Esophagus mucosa (tissue), 1 donor: ENCODE data around the gene HIGD1C. TPM values are rescaled to one million over a fixed set of nuclear protein-coding genes. Genes with fewer than 3 reads are reported as not detected.
"Not testable (repeated sequence)": the region's sequence is repeated elsewhere in the genome, so short reads cannot be mapped to it uniquely, and the experiment has no call there.

Experiments used
- ATAC-seq: fragments of 200-7000 bp; cut with Tn5 transposase; one replicate; pipeline ENCODE4 v1.9.1; 2020
- total RNA-seq: library from RNA; stranded (reverse); gene quantifications from one replicate; pipeline ENCODE4 v1.2.4, GENCODE V29; 2023
- donor health status: DM: yes; HTN: yes; CAD: no.

HIGD1C gene
- total RNA-seq, 1 donor from 2014 or later: not detected

DNA sequence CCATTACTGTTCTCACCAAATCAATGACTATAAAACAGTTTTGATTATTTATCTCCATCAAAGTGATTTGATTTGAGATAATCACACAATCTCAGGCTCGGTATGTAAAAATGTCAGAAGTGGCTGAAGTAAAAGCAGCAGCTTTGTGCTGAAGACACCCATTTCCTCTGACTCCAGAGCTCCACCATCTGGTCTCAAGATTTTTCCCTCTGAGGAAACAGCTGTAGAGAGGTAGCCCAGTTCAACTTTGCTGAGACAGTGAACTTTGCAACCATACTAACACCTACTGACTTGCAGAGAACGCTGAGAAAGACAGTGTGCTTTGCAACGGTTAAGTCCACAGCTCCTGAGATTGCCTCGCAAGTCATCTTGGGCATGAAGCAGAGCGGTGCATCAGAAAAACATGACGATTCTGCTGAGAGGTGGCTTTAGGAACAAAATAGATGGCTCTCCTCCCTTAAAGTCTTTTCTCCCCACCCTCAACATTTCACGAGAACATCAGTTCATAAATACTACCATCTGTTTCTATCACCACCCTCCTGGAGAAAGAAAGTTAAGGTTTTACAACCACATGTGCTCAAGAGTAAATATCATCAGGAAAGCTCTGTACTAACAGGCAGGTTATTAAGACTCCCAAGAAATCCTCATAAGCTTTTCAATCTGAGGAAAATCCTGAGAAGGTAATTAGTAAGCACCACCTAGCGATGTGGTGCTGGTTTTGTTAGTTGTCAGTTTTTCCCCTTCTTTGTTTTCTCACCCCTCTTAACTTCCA lies 34.8 kb downstream of the HIGD1C start:
- ATAC-seq: peak; percentile 40

DNA sequence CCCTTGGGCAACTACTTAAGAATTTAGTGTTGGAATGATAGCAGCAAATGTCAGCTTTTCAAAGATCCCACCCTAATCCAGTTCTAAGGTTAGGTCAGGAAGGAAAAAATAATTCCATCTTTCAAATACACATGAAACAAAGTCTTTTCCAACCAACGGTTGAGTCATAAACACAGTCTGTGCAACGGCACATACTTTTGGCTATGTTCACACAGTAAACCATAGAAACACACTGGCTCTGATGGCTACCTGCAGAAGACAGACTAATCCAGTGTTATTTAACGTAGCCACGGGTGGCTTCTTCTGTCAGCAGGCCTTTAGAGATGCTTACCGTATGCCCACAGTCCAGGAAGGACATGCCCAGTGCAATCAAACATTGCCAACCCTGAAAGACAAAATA lies 35.7 kb downstream of the HIGD1C start:
- ATAC-seq: no peak

DNA sequence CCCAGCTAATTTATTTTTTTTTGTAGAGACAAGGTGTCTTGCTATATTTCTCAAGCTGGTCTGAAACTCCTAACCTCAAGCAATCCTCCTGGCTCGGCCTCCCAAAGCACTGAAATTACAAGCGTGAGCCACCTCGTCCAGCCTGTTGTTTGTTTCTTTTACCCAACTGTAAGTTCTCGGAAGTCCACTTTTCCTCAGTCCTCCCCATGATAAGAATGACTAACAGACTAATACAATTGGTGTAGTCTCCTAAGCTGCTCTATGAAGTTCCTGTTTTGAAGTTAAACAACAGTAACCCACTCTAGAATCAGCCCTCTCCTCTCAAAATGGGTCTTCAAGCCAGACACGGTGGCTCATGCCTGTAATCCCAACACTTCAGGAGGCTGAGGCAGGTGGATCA lies 36.5 kb downstream of the HIGD1C start:
- ATAC-seq: no peak

DNA sequence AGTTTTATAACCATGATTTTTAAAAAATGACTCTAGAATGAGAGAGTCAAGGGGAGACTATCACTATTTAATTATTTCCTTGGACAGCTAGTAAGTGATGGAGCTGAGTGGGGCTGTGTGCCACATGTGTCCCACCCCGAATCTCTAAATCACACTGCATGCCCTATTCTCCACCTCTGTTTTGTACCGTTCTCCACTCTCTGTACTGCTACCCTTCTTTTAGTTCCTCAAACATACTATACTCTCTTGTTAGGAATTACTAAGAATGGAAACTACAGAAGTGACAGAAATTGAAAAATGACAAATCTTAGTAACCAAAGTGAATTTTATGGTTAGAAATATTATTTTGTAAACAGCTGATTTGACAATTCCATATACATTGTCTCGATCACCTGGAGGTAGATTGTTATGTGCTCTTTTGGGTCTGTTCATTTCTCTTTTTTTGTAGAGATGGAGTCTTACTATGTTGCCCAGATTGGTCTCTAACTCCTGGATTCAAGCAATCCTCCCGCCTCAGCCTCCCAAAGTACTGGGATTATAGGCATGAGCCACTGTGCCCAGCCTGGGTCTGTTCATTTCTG lies 37.9 kb downstream of the HIGD1C start:
- ATAC-seq: no peak

DNA sequence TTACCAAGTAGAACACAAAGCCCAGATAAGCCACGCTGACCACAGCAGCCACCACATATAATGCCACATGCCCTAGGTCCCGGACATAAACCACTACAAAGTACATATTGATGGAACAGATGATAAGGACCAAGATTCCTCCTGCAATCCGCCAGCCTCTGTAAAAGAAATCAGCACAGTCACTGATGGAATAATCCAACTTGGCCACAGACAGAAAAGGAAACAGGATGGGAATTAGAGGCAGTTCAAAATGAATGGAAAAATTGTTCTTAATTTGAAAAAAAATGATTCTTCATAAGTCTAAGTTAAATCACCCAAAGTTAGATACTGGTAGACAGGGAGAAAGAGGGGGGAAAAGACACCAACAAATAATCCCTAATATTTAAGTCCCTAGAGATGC lies 38.4 kb downstream of the HIGD1C start:
- no peak for ATAC-seq

DNA sequence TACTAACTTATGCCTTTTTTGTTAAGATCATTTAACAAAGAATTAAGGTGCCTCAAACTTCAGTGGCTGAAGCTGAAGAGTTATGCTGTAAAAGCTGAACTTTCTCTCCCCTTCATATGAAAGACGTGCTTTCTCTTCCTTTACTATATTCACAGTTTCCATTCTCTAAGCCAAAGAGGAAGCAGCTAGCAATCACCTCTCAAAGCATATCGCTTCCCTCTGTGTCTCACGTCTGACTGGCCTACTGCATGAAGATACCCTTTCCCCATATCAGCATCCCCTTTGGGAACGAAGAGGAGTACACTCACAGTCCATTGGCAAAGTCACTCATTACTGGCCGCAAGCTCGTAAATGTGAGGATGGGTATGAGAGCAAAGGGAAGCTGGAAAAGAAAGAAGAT lies 38.9 kb downstream of the HIGD1C start:
- no peak for ATAC-seq

DNA sequence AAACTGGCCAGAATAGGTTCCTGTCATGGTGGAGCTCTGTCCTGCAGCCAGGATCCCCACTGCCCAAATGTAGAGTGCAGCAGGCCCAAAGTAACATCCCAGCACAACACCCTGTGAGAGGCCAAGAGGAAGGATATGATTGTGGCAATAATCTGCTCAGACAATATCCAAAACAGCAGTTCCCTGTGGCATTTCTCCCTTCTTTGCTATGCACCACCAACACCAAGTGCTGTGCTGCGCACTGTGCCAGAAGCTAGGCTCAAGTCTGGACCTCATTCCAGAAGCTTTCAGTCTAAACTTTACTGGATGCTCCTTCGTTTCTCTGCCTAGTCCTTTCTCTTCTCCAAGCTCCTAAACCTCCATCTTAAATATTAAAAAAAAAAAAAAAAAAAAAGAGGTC lies 40.5 kb downstream of the HIGD1C start:
- ATAC-seq: no peak

DNA sequence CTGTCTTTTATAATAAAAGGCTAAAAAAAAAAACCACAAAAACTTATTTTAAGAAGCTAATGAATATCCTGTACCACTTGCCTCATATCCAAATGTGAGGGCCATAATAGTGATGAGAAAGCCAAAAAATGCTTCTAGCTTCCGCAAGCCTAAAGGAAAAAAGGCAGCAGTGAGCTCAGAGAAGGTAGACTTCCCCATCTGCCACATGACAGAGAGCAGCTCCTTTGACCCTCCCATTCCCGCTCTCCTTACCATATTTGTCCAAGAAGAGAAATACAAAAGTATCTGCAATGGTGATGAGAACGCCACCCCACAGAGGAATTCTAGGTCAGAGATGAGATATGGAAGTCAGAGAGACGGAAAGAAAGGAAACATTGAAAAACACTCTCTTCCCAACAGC lies 46.7 kb downstream of the HIGD1C start:
- no peak for ATAC-seq

DNA sequence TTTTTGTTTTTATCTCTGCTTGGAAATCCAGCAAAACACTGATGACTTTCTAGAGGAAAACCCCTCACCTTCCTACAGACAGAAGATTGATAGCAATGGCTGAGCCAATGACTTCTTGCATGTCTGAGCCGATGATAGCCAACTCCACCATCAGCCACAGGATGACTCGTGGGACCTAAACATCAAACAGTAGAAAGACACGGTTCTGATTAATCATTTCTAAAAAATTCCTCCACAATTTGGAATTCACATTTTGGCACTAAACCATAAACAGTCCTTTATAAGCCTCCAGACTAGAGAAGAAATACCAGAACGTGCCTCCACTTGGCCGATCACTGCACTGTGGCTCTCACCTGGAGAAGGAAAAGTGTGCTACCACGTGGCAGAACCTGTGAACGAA lies 47.9 kb downstream of the HIGD1C start:
- no peak for ATAC-seq

DNA sequence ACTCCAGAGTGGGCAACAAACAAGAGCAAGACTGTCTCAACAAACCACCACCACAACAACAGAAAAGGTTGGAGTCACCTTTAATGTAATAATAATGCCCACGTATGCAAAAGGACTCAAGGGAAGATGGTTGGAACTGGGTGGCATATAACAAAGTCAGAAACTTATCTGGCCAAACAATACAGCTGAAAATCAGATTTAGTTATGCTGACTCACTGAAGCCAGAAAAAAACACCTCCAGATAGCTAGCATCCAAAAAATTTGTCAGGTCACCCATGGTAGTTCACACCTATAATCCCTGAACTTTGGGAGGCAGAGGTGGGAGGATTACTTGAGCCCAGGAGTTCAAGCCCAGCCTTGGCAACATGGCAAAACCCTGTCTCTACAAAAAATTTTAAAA lies 49.5 kb downstream of the HIGD1C start:
- no peak for ATAC-seq

DNA sequence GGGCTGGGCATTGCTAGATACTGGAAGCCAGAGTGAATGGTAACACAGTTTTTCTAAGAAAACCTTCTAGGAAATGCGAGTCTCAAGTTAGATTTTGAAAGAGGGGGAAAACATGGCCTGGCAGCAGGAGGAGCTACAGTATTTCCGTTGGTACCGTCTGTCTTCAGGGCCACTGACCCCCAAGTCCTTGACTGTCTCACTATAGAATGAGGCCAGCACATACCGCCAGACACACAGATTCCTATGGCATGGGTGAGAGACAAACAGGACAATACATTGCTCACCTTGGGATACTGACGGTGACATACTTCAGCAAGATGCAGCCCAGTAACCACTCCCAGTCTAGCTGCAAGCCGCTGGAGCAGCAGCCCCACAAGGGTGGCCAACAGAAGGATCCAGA lies 52.2 kb downstream of the HIGD1C start:
- no peak for ATAC-seq

DNA sequence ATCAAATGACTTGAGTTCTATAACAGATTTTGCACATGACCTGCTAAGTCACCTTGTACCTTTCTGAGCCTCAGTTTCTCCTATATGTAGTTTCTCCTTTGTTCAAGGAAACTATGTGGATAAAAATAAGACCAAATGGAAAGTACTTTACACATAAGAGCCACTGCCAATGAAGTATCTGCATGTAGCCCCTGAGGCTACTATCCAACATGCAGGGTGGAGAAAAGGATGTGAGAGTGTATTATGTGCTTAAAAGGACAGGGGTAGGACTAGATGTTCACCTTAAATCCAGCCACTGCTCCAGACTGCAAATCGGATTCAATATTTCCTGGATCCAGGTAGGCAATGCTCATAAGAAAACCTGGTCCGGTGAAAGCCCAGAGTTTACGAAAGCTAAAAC lies 52.7 kb downstream of the HIGD1C start:
- ATAC-seq: no peak

DNA sequence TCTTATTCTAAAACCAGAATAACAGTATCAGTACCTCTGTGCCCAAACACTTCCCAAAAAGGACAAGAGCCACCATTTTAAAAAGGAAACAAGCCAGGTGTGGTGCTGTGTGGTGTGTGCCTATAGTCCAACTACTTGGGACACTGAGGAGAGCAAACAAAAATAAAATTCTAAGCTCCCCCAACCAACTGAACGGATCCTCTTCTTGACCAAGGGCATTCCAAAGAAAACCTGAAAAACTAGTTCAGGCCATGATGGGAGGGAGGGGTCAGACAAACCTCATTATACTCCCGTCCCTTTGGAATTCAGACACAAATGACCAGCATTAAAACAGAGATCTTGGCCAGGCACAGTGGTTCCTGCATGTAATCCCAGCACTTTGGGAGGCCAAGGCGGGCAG lies 53.3 kb downstream of the HIGD1C start:
- ATAC-seq: no peak

DNA sequence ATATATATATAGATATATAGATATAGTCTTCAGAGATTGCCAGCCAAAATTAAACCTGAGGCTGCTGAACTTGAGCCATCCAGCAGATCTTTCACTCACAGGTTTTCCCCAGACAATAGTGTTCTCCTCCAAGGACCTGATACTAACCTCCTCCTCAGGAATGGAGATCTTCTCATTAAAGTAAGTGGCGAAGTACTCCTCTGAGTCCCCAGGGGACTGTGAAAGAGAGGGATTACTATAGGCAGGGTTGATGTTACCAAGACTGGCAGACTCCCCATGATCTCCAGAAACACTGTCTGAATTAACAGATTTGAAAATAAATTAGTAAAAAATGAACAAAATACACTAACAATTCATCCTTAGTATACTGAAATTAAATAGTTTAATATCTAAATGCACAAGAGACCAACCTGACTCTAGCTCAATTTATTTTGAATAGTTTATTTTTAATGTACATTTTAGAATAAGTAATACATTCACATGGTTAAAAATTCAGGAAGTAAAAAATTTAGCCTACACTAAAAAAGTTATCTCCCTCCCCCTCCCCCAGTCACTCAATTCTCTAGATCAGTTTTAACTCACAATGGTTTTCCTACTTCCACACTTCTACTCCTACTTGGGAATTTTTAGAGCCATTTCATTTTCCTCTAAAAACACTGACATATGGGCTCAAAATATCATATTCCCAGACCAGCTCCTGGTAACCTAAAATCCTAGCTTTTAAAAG lies 56.1 kb downstream of the HIGD1C start:
- ATAC-seq: no peak

DNA sequence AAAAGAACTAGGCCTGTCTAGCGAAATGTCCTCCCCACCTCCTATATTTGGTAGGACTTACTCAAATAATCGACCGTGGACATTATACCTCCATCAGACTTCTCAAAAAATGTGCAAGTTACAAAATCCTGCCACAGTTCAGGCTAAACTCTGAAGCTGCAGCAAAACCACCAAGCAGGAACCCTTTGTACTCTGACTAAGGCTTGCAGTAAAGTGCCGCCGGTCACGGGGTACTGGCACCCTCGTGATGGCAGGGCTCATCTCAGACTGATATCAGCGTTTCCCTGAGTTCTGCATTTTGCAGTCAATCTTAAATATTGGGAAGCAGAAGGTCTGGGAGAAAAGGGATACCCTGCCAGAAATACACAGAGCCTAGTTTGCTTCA lies 56.7 kb downstream of the HIGD1C start:
- no peak for ATAC-seq

DNA sequence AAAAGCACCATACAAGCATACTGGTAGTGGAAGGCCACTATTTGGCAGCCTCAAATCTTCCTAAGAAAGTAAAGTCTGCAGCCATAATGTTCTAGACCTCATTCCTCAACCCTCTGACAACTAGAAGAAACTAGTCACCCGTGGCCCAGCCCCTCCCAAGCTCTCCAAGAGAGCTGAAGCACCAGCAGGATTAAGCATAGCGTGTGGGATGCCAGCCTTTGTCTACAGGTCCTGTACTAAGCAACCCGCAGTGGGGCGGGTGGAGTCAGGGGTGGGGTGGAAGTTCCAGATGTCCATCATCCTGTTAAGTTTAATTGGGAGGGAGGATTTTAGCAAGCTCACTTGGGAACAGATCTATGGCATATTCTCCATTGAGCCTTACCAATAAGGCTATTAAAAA lies 59.6 kb downstream of the HIGD1C start:
- ATAC-seq: peak; percentile 90

DNA sequence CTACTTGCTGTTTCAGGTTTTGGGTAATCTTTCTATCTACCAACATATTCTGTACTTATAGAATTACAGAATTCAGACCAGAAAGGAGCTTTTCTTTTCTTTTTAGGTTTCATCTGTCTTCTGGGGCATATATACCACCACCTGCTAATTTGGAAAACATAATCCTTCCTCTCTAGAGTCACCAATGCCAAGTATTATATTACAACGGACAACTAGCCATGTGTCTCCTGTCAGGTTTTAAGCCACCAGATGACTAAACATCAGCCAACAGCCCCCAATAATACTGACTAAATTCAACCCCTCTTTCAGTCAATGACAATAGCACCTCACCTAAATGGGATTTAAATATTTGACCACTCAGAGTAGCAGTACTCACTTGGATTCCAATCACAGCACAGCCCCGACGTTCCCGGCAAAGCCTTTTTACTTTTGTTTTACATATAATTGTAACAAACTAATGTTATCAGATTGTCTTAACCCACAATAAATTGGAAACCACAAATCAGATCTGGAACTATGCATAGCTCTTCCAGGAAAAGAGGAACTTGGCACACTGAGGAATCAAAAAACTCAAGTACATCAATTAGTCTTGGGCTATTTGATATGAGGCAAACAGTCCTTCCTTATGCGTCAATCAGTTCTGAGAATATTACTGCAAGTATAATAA lies 60.4 kb downstream of the HIGD1C start:
- no peak for ATAC-seq

DNA sequence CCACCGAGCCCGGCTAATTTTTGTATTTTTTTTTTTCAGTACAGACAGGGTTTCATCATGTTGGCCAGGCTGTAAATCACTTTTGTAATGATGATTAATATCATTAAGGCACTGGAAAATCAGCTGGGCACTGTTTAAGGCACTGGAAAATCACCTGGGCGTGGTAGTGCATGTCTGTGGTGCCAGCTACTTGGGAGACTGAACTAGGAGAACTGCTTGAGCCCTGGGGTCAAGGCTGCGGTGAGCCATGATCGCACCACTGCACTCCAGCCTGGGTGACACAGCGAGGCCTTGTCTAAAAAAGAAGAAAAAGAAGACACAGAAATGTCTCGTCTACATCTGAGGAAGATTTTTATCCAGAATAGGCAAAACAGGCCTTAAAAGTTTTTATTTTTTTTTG lies 61.1 kb downstream of the HIGD1C start:
- peak; percentile 80 for ATAC-seq

DNA sequence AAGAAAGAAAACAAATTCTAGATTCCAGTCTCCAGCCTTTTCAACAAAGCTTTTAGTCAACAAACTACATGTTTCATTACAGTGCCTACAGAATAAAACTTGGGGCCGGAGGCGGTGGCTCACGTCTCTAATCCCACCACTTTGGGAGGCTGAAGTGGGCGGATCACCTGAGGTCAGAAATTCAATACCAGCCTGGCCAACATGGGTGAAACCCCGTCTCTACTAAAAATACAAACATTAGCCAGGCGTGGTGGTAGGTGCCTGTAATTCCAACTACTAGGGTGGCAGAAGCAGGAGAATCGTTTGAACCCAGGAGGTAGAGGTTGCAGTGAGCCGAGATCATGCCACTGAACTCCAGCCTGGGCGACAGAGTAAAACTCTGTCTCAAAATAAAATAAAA lies 62.1 kb downstream of the HIGD1C start:
- ATAC-seq: not testable (repeated sequence)

DNA sequence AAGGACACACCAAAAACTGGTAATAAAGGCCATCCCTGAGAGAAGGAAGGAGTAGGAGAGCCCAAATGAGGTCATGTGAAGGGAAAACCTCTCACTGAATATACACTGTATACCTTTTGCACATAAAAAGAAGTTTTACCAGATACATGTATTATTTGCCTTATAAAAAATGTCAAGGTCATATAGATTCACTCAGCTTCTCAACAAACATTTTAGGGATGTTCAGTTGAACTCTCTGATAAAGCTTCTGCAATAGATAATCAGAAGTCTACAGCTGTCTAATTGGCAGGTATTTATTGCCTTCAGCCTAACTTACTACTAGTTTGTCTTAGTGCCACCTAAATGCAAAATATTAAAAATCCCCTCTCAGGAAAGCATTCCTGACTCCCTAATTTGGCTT lies 65.1 kb downstream of the HIGD1C start:
- ATAC-seq: no peak

DNA sequence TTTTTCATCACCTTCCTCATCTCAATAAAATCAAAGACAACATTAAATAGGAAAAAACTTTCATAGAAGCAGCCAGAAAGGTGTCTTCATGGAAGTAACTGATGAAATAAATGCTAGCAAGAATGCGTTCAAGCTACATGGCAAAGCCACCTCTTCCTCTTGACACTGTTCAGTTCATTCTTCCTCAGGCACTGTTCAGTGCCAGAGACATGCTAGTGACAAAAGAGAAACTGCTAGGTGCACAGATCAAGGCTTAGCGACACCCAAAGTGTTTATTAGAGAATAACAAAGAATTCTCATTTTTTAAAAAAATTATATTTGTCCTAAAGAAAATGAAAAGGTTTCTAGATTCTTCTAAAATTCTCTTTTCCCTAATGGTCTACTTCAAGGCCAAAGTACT lies 66.6 kb downstream of the HIGD1C start:
- no peak for ATAC-seq

DNA sequence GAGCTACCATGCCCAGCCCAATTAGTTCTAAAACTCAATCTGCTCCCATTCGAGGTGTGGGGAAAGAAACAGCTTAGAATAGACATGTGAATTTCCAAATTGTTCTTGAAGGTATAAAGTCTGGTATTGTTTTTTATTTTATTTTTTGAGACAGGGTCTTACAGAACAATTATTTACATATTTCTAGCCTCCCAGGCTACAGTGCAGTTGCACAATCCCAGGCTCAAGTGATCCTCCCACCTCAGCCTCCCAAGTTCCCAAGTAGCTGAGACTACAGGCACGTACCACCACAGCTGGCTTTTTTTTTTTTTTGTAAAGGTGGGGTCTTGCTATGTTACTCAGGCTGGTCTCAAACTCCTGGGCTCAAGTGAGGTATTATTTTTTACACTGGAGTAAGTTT lies 67.6 kb downstream of the HIGD1C start:
- no peak for ATAC-seq
